ACHN (cell line): ENCODE results near the gene WDFY4.

ENCODE experiments used
- DNase-seq: peaks from one replicate; pipeline ENCODE4 v3.0.0-alpha.2; 2015
- in situ Hi-C: cut with HindIII; loops from 2 replicates; pipeline ENCODE4 v1.10.0; 2017; ENCODE audit warnings: low sequenced_read_pairs, low pct_ligation_motif_present, low pct_unique_long_range_greater_than_20kb

The WDFY4 gene

GRCh38 chr10:48796713-48797245 lies 112.1 kb downstream of the WDFY4 start:
- no peak for DNase-seq
- in situ Hi-C loops: no loop called here

GRCh38 chr10:48797830-48798229 lies 113.2 kb downstream of the WDFY4 start:
- in situ Hi-C loops: no loop called here
- no peak for DNase-seq

GRCh38 chr10:48798481-48799254 lies 114.0 kb downstream of the WDFY4 start:
- no peak for DNase-seq
- in situ Hi-C loops: no loop called here

- DNase-seq: no peak
- in situ Hi-C loops: no loop called here
Observed at GRCh38 chr10:48799341-48800006, 114.8 kb downstream of the WDFY4 start.

- no peak for DNase-seq
Observed at GRCh38 chr10:48800007-48800675, 115.5 kb downstream of the WDFY4 start.

GRCh38 chr10:48801001-48801421 lies 116.3 kb downstream of the WDFY4 start:
- no peak for DNase-seq
- in situ Hi-C loops: no loop called here

More at GRCh38 chr10:48800007-48800675, 115.5 kb downstream of the WDFY4 start:
- in situ Hi-C loops: no loop called here

GRCh38 chr10:48802611-48803071 lies 118.0 kb downstream of the WDFY4 start:
- DNase-seq: no peak
- in situ Hi-C loops: no loop called here

GRCh38 chr10:48803801-48804584 lies 119.3 kb downstream of the WDFY4 start:
- in situ Hi-C loops: no loop called here
- DNase-seq: no peak

- DNase-seq: no peak
- in situ Hi-C loops: no loop called here
Observed at GRCh38 chr10:48804740-48805182, 120.1 kb downstream of the WDFY4 start.

GRCh38 chr10:48805411-48805810 lies 120.7 kb downstream of the WDFY4 start:
- in situ Hi-C loops: no loop called here
- no peak for DNase-seq

GRCh38 chr10:48805848-48806247 lies 121.2 kb downstream of the WDFY4 start:
- DNase-seq: no peak
- in situ Hi-C loops: no loop called here

GRCh38 chr10:48806342-48806741 lies 121.7 kb downstream of the WDFY4 start:
- DNase-seq: no peak
- in situ Hi-C loops: no loop called here

GRCh38 chr10:48807791-48808470 lies 123.3 kb downstream of the WDFY4 start:
- in situ Hi-C loops: no loop called here
- DNase-seq: no peak

- in situ Hi-C loops: no loop called here
- DNase-seq: no peak
Observed at GRCh38 chr10:48809261-48809660, 124.6 kb downstream of the WDFY4 start.

GRCh38 chr10:48811461-48811860 lies 126.8 kb downstream of the WDFY4 start:
- DNase-seq: no peak
- in situ Hi-C loops: no loop called here

GRCh38 chr10:48811917-48812316 lies 127.2 kb downstream of the WDFY4 start:
- DNase-seq: no peak
- in situ Hi-C loops: no loop called here

- DNase-seq: no peak
- in situ Hi-C loops: no loop called here
Observed at GRCh38 chr10:48813291-48813690, 128.6 kb downstream of the WDFY4 start.

- in situ Hi-C loops: no loop called here
- no peak for DNase-seq
Observed at GRCh38 chr10:48813825-48814224, 129.2 kb downstream of the WDFY4 start.
